KMS-11 (cell line): ENCODE measurements around the gene RUNDC3A.
A peak's percentile ranks its signal among the peaks of the same experiment; 100 is the strongest.

Source experiments
- H2AFZ ChIP-seq: fragments of 200-600 bp; sonication (generic); 2 replicates; pipeline ENCODE4 v1.6.1; 2016; ENCODE audit warnings: antibody characterized with exemption, mixed run types, low read depth
- H3K27ac ChIP-seq: fragments of 200-600 bp; sonication (generic); 2 replicates; pipeline ENCODE4 v1.6.1; 2016; ENCODE audit warnings: mild to moderate bottlenecking, mixed run types
- H3K27me3 ChIP-seq: fragments of 200-600 bp; sonication (generic); 2 replicates; pipeline ENCODE4 v1.6.1; 2017; ENCODE audit warnings: mild to moderate bottlenecking, low read depth, mixed run types, moderate library complexity; ENCODE audit not compliant: insufficient read depth
- H3K36me3 ChIP-seq: fragments of 200-600 bp; sonication (generic); 2 replicates; pipeline ENCODE4 v1.6.1; 2017; ENCODE audit warnings: mild to moderate bottlenecking, mixed run types; ENCODE audit not compliant: insufficient read depth
- H3K4me1 ChIP-seq: fragments of 200-600 bp; sonication (generic); 2 replicates; pipeline ENCODE4 v1.6.1; 2016; ENCODE audit warnings: mild to moderate bottlenecking, low read depth, mixed run types; ENCODE audit not compliant: poor library complexity, severe bottlenecking
- H3K4me2 ChIP-seq: fragments of 200-600 bp; sonication (generic); 2 replicates; pipeline ENCODE4 v1.7.0; 2016; ENCODE audit warnings: mild to moderate bottlenecking, mixed run types
- H3K4me3 ChIP-seq: fragments of 200-600 bp; sonication (generic); IDR thresholded peaks from 2 replicates; pipeline ENCODE4 v1.6.1; 2017; ENCODE audit warnings: low read depth, low read length, mixed read lengths; ENCODE audit not compliant: insufficient read depth
- H3K79me2 ChIP-seq: fragments of 200-600 bp; sonication (generic); 2 replicates; pipeline ENCODE4 v1.6.1; 2016; ENCODE audit warnings: low read depth, mixed run types; ENCODE audit not compliant: insufficient read depth
- H3K9ac ChIP-seq: fragments of 200-600 bp; sonication (generic); 2 replicates; pipeline ENCODE4 v1.6.1; 2016; ENCODE audit warnings: mild to moderate bottlenecking, mixed run types
- H4K20me1 ChIP-seq: fragments of 200-600 bp; sonication (generic); 2 replicates; pipeline ENCODE4 v1.6.1; 2016; ENCODE audit warnings: mild to moderate bottlenecking, mixed run types; ENCODE audit not compliant: insufficient read depth
- TF ChIP-seq, protein P1 (sequence below): fragments of 200-600 bp; sonication (generic); conservative IDR thresholded peaks from 2 replicates; pipeline ENCODE4 v1.6.1; 2017; ENCODE audit warnings: low read depth, mild to moderate bottlenecking, antibody characterized with exemption, low read length, moderate library complexity, mixed read lengths

RUNDC3A gene

DNA sequence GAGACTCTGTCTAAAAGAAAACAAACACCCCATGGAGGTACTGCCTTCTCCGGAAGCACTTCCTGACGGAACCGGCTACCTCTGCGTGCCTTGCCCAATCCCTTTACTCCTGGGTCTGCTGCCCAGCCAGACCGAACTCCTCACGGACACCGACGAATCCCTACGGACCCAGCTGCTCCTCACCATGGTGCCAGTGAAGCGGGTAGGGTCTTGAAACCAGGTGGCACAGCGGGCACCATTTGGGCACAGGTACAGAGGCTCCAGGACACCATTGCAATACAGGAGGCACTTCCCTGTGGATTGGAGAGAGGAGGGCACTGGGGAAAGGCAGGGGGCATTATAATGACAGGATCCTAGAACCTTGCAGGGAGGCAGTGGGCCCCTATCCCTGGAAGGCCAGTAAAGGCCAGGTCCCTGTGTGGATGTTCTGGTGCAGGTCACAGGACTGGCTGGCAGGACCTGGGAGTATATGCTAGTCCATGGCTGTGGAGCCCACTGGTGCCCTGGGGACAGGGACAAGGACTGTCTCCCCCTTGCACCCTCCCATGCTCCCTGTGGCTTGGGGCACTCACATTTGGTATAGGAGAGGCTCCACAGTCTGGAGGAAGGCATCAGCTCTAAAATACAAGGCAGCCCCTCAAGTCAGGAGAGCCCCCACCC, 14.0 kb downstream of the RUNDC3A start:
- H3K27ac ChIP-seq = no peak overlapping the region

DNA sequence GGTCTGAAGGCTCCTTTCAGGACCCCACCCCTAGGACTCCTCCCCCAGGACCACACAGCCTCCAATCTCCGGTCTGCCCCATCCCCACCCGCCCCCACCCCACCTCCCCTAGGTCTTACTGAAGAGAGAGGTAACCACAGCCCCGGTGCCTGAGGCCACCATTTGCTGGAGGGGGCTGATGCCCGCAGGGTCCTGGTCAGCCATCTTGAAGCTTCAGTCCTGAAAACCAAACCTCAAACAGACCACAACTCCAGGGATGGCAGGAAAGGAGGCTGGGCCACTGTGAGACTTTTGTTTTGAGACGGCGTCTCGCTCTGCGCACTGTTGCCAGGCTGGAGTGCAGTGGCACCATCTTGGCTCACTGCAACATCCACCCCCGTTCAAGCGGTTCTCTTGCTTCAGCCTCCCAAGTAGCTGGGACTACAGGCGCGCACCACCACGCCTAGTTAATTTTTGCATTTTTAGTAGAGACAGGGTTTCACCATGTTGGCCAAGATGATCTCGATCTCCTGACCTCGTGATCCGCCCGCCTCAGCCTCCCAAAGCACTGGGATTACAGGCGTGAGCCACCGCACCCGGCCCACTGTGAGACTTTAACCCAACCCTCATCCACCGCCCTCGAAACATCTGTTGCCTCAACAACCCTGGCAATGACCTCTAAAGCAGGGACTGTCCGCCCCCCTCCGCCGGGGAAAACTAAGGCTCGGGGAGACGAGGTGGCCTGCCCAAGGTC, 15.1 kb downstream of the RUNDC3A start:
- TF ChIP-seq, protein P1, sequence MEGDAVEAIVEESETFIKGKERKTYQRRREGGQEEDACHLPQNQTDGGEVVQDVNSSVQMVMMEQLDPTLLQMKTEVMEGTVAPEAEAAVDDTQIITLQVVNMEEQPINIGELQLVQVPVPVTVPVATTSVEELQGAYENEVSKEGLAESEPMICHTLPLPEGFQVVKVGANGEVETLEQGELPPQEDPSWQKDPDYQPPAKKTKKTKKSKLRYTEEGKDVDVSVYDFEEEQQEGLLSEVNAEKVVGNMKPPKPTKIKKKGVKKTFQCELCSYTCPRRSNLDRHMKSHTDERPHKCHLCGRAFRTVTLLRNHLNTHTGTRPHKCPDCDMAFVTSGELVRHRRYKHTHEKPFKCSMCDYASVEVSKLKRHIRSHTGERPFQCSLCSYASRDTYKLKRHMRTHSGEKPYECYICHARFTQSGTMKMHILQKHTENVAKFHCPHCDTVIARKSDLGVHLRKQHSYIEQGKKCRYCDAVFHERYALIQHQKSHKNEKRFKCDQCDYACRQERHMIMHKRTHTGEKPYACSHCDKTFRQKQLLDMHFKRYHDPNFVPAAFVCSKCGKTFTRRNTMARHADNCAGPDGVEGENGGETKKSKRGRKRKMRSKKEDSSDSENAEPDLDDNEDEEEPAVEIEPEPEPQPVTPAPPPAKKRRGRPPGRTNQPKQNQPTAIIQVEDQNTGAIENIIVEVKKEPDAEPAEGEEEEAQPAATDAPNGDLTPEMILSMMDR = no peak
- Histone ChIP-seq H3K79me2 (peaks cover 19% of the 10 kb centered on the region), H3K27ac (no peak overlapping the region; the same call in 1 of the 2 replicates), H3K4me2 (peak overlapping the region; percentile 95), H3K27me3 (no peaks in the 10 kb centered on the region), H3K36me3 (peaks cover 4% of the 10 kb centered on the region; the same call in 1 of the 2 replicates), H2AFZ (no peak overlapping the region), H4K20me1 (no peaks in the 10 kb centered on the region), H3K9ac (peak overlapping the region; percentile 85), H3K4me3 (no peak overlapping the region), H3K4me1 (peaks cover 17% of the 10 kb centered on the region)

More for the DNA sequence above, 14.0 kb downstream of the RUNDC3A start:
- no peaks in the 10 kb centered on the region for H4K20me1 ChIP-seq
- H3K4me2 ChIP-seq = no peak overlapping the region
- H3K79me2 ChIP-seq = peaks cover 19% of the 10 kb centered on the region
- H3K4me3 ChIP-seq = no peak overlapping the region
- H3K4me1 ChIP-seq = peaks cover 5% of the 10 kb centered on the region
- H3K27me3 ChIP-seq = no peaks in the 10 kb centered on the region
- H2AFZ ChIP-seq = no peak overlapping the region
- no peak overlapping the region for H3K9ac ChIP-seq
- peaks cover 4% of the 10 kb centered on the region; the same call in 1 of the 2 replicates for H3K36me3 ChIP-seq
- TF ChIP-seq, protein P1 = no peak

DNA sequence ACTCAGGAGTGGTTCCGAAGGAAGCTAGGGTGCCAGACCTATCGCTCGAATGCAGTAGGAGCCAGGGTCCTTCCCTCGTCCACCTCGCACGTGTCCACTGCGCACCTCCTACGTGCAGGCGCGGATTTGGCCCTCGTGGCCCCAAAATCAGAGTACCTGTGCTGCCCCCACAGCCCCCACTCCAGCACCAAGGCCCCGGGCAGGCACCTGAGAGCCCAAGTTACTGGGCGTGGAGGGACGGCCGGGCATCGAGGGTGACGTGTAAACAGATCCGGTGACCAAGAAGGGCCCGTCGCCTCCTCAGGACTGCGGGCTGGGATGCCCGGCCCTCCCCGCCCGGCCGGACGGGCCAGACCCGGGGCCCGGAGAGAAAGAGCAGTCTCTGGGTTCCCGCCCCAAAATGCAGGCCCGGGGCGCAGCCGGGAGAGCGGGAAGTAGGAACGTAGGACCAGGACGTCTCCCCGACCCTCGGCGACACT, 15.7 kb downstream of the RUNDC3A start:
- peak overlapping the region; percentile 85 for H3K9ac ChIP-seq
- peak overlapping the region; percentile 75 for H2AFZ ChIP-seq

DNA sequence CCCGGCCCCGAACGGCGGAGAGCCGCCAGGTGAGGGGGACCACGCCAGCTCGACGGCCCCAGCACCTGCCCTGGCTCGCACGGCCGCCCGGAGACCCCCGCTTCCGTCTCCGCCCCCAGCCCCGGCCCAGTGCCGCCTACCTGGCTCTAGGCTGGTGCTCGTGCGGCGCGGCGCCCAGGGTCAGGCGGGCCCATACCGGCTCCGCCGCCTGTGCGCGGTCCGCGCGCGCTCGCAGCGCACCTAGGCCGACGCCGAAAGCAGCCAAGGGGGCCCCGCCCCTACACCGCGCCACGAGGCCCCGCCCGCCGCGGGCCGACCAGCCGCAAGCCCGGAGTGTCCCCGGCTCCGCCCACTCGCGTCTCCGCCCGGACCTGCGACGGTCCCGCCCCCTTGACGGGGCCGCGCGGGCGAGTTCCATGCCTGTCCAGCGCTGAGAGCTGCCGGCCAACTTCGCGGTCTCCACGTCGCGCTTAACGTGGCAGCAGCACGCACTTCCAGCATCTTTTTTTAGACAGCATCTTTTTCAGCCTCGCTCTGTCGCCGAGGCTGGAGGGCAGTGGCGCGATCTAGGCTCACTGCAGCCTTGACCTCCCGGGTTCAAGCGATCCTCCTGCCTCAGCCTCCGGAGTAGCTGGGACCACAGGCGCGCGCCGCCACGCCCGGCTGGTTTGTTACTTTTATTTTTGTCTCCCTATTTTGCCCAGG, 16.3 kb downstream of the RUNDC3A start, which contains the start of gene SLC25A39:
Gene SLC25A39, minus strand, starts transcription at position 253 of the 705 bp plus-strand sequence. CDS start 1,261 bp downstream, outside the sequence.
- H2AFZ ChIP-seq = peak within 1 kb of the TSS; percentile 75
- TF ChIP-seq, protein P1 = no peak
- H3K4me3 ChIP-seq = no peak within 1 kb of the TSS
- peak within 1 kb of the TSS; percentile 92 for H3K27ac ChIP-seq
- H3K4me1 ChIP-seq = peaks cover 19% of the 10 kb centered on the region
- peaks cover 19% of the 10 kb centered on the region for H3K79me2 ChIP-seq
- H3K36me3 ChIP-seq = peaks cover 4% of the 10 kb centered on the region; the same call in 1 of the 2 replicates
- peak within 1 kb of the TSS; percentile 95 for H3K4me2 ChIP-seq
- no peaks in the 10 kb centered on the region for H4K20me1 ChIP-seq
- H3K27me3 ChIP-seq = no peaks in the 10 kb centered on the region
- peak within 1 kb of the TSS; percentile 85 for H3K9ac ChIP-seq

More for the DNA sequence above, 15.7 kb downstream of the RUNDC3A start:
- peak overlapping the region; percentile 27 for H3K27ac ChIP-seq
- peaks cover 19% of the 10 kb centered on the region for H3K79me2 ChIP-seq
- peaks cover 19% of the 10 kb centered on the region for H3K4me1 ChIP-seq
- H4K20me1 ChIP-seq = no peaks in the 10 kb centered on the region
- TF ChIP-seq, protein P1 = no peak
- H3K4me3 ChIP-seq = no peak overlapping the region
- peaks cover 4% of the 10 kb centered on the region; the same call in 1 of the 2 replicates for H3K36me3 ChIP-seq
- H3K27me3 ChIP-seq = no peaks in the 10 kb centered on the region
- H3K4me2 ChIP-seq = peak overlapping the region; percentile 95
